HTERT RPE-1 (cell line): ENCODE data around the gene JADE3.

Source experiments
- in situ Hi-C: fragments of 300-500 bp; cut with MboI; formaldehyde crosslinking; loops from 4 replicates; pipeline ENCODE4 v1.14.3; 2020; ENCODE audit warnings: low sequenced_read_pairs

Gene JADE3

DNA sequence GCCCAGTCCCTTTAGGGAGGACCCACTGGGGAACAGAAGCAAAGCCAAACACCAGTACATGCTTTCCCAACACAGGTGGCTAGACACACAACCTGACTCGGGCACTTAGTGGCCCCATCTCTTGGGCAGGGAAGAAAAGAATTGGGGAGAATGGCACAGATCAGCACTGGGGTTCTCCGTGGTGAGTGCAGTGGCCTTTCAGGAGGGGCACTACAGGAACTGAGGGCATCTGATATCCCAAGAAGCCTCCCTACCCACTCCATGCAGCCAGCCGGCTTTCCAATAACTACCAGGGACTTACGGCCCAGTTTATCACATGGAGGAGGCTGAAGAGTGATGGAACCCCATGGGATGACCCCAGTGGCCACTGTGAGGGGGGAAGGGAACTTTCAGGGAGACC is 189.0 kb downstream of the JADE3 start:
- in situ Hi-C loops = no loop called here
